ENCODE measurements around the gene CYTH1.

DNA sequence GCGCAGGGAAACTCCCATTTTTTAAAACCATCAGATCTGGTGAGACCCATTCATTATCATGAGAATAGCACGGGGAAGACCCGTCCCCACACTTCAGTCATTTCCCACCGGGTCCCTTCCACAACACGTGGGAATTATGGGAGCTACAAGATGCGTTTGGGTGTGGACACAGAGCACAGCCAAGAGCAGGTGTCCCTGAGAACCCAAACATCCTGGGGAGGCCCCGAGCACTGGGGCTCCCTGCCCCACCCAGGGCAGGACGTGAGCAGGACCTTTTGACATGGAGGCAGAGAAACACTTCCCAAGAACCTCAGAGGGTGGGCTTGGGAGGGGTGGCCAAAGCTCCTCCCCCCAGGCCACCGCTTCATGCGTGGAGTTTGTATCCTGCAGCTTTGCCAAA is 115.0 kb downstream of the CYTH1 start:
- TF ChIP-seq ZFP3 (CRISPR knock-in tag; IDR thresholded peaks at IDR 0.05) = no peak
- no peak for TF ChIP-seq GLIS3 (CRISPR knock-in tag; IDR thresholded peaks at IDR 0.05)
- TF ChIP-seq, protein P1, sequence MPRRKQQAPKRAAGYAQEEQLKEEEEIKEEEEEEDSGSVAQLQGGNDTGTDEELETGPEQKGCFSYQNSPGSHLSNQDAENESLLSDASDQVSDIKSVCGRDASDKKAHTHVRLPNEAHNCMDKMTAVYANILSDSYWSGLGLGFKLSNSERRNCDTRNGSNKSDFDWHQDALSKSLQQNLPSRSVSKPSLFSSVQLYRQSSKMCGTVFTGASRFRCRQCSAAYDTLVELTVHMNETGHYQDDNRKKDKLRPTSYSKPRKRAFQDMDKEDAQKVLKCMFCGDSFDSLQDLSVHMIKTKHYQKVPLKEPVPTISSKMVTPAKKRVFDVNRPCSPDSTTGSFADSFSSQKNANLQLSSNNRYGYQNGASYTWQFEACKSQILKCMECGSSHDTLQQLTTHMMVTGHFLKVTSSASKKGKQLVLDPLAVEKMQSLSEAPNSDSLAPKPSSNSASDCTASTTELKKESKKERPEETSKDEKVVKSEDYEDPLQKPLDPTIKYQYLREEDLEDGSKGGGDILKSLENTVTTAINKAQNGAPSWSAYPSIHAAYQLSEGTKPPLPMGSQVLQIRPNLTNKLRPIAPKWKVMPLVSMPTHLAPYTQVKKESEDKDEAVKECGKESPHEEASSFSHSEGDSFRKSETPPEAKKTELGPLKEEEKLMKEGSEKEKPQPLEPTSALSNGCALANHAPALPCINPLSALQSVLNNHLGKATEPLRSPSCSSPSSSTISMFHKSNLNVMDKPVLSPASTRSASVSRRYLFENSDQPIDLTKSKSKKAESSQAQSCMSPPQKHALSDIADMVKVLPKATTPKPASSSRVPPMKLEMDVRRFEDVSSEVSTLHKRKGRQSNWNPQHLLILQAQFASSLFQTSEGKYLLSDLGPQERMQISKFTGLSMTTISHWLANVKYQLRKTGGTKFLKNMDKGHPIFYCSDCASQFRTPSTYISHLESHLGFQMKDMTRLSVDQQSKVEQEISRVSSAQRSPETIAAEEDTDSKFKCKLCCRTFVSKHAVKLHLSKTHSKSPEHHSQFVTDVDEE (CRISPR knock-in tag; IDR thresholded peaks at IDR 0.05) = no peak
- TF ChIP-seq BACH2 (CRISPR knock-in tag; IDR thresholded peaks at IDR 0.05; ENCODE audit: borderline replicate concordance) = no peak
- TF ChIP-seq ESRRG (CRISPR knock-in tag; IDR thresholded peaks at IDR 0.05) = no peak
- no peak for TF ChIP-seq ARNTL (CRISPR knock-in tag; IDR thresholded peaks at IDR 0.05; ENCODE audit: borderline replicate concordance, low read depth)
- TF ChIP-seq, protein P2, sequence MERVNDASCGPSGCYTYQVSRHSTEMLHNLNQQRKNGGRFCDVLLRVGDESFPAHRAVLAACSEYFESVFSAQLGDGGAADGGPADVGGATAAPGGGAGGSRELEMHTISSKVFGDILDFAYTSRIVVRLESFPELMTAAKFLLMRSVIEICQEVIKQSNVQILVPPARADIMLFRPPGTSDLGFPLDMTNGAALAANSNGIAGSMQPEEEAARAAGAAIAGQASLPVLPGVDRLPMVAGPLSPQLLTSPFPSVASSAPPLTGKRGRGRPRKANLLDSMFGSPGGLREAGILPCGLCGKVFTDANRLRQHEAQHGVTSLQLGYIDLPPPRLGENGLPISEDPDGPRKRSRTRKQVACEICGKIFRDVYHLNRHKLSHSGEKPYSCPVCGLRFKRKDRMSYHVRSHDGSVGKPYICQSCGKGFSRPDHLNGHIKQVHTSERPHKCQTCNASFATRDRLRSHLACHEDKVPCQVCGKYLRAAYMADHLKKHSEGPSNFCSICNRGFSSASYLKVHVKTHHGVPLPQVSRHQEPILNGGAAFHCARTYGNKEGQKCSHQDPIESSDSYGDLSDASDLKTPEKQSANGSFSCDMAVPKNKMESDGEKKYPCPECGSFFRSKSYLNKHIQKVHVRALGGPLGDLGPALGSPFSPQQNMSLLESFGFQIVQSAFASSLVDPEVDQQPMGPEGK (CRISPR knock-in tag; IDR thresholded peaks at IDR 0.05; ENCODE audit: borderline replicate concordance) = no peak
- no peak for TF ChIP-seq ZC3H10 (CRISPR knock-in tag; IDR thresholded peaks at IDR 0.05)
- TF ChIP-seq, protein P3, sequence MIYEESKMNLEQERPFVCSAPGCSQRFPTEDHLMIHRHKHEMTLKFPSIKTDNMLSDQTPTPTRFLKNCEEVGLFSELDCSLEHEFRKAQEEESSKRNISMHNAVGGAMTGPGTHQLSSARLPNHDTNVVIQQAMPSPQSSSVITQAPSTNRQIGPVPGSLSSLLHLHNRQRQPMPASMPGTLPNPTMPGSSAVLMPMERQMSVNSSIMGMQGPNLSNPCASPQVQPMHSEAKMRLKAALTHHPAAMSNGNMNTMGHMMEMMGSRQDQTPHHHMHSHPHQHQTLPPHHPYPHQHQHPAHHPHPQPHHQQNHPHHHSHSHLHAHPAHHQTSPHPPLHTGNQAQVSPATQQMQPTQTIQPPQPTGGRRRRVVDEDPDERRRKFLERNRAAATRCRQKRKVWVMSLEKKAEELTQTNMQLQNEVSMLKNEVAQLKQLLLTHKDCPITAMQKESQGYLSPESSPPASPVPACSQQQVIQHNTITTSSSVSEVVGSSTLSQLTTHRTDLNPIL (CRISPR knock-in tag; IDR thresholded peaks at IDR 0.05; ENCODE audit: low read depth) = no peak
- no peak for TF ChIP-seq TCF4 (CRISPR knock-in tag; IDR thresholded peaks at IDR 0.05; ENCODE audit: borderline replicate concordance)
- no peak for TF ChIP-seq RARB (CRISPR knock-in tag; IDR thresholded peaks at IDR 0.05)

Measured in SK-N-SH treated with all-trans-retinoic acid at 6 μM for 48 hours (cell line).